BLaER1 treated with 17β-estradiol and CSF1 and Interleukin-3, amounts not matched to agents 10 nM and 100 nM (cell line): Measurements from ENCODE around the gene TCEA2.
A peak's percentile ranks its signal among the peaks of the same experiment; 100 is the strongest.

Experiments
- H3K27ac ChIP-seq, 11 experiments: shearing (Covaris generic); formaldehyde crosslinking; 2 replicates each; pipeline ENCODE4 v1.8.1; 2022
- H3K27me3 ChIP-seq, 11 experiments: shearing (Covaris generic); formaldehyde crosslinking; 2 replicates each; pipeline ENCODE4 v1.8.1; 2022
- H3K36me3 ChIP-seq, 11 experiments: shearing (Covaris generic); formaldehyde crosslinking; 2 replicates each; pipeline ENCODE4 v1.8.1; 2022
- H3K4me1 ChIP-seq, 10 experiments: shearing (Covaris generic); formaldehyde crosslinking; 2 replicates each; pipeline ENCODE4 v1.8.1; 2022
- H3K4me2 ChIP-seq, 11 experiments: shearing (Covaris generic); formaldehyde crosslinking; 2 replicates each; pipeline ENCODE4 v1.8.1; 2022
- H3K4me3 ChIP-seq, 10 experiments: shearing (Covaris generic); formaldehyde crosslinking; 2 replicates each; pipeline ENCODE4 v1.8.1; 2022
- H3K9ac ChIP-seq, 11 experiments: shearing (Covaris generic); formaldehyde crosslinking; 2 replicates each; pipeline ENCODE4 v1.8.1; 2022
- H3K9me3 ChIP-seq, 11 experiments: shearing (Covaris generic); formaldehyde crosslinking; replicated peaks in 1 of 11; 2 replicates each; pipeline ENCODE4 v1.8.1; 2022
- H4K20me1 ChIP-seq, 11 experiments: shearing (Covaris generic); formaldehyde crosslinking; 2 replicates each; pipeline ENCODE4 v1.8.1; 2022
- Cebpa-rat ChIP-seq, 11 experiments: shearing (Covaris generic); IDR thresholded peaks; 2 replicates each; pipeline ENCODE4 v1.8.1; 2022

Gene TCEA2

GRCh38 chr20:64051033-64051452 lies 12.0 kb upstream of the TCEA2 start:
- no peak for TF ChIP-seq Cebpa-rat (IDR thresholded peaks at IDR 0.05)
- Histone ChIP-seq H3K36me3 (no peaks in the 10 kb centered on the region), H3K27me3 (peaks cover 68 to 95% (median 83%) of the 10 kb centered on the region in 11 experiments), H3K9me3 (no peaks in the 10 kb centered on the region), H3K4me3 (no peak overlapping the region), H4K20me1 (peaks cover 0 to 36% (median 6%) of the 10 kb centered on the region in 11 experiments; a peak in 10 of 22 replicates), H3K4me1 (peaks cover 23 to 76% (median 68%) of the 10 kb centered on the region in 10 experiments), H3K4me2 (peak overlapping the region in 10 of 11 experiments; percentile 76 to 98 (median 89); a peak in 18 of 22 replicates), H3K27ac (no peak overlapping the region), H3K9ac (peak overlapping the region in 3 of 11 experiments; percentile 16 to 71 (median 61); a peak in 2 of 22 replicates)

GRCh38 chr20:64051561-64052325 lies 11.3 kb upstream of the TCEA2 start:
- Histone ChIP-seq H3K36me3 (no peaks in the 10 kb centered on the region), H3K4me3 (no peak overlapping the region), H3K9me3 (no peaks in the 10 kb centered on the region), H3K4me2 (peak overlapping the region in 8 of 11 experiments; percentile 4 to 98 (median 90); a peak in 15 of 22 replicates), H3K27me3 (peaks cover 61 to 88% (median 76%) of the 10 kb centered on the region in 11 experiments), H4K20me1 (peaks cover 0 to 31% (median 6%) of the 10 kb centered on the region in 11 experiments; a peak in 10 of 22 replicates), H3K4me1 (peaks cover 30 to 83% (median 75%) of the 10 kb centered on the region in 10 experiments), H3K9ac (no peak overlapping the region), H3K27ac (no peak overlapping the region)
- TF ChIP-seq Cebpa-rat (IDR thresholded peaks at IDR 0.05) = no peak

DNA sequence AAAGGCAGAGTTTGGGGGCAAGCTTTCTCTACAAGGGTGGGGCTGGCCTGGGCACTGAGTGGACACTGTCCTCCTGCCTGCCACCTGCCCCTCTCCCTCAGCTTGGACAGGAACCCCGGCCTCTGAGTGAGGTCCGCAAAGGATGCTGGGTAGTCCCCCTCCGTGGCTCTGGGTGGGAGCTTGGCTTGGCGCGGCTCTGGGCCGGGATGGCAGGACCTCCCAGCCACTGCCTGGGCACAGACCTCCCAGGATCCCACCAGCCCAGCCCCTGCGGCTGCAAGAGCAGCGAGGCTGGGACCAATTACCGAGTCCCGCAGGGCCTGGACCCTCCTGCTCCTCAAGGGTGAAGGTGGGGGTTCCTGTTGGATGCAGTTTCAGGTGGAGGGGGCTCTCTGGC lies 10.7 kb upstream of the TCEA2 start:
- Histone ChIP-seq H4K20me1 (peaks cover 0 to 25% (median 6%) of the 10 kb centered on the region in 11 experiments; a peak in 10 of 22 replicates), H3K9ac (0 out of 22 replicates have a peak overlapping the region, but pooled peaks of 1 of the 11 experiments have one; percentile 29), H3K27me3 (peaks cover 55 to 82% (median 70%) of the 10 kb centered on the region in 11 experiments), H3K27ac (no peak overlapping the region), H3K4me2 (peak overlapping the region in 6 of 11 experiments; percentile 81 to 98 (median 88); a peak in 9 of 22 replicates), H3K9me3 (no peaks in the 10 kb centered on the region), H3K4me1 (peaks cover 36 to 89% (median 80%) of the 10 kb centered on the region in 10 experiments), H3K4me3 (no peak overlapping the region), H3K36me3 (no peaks in the 10 kb centered on the region)
- TF ChIP-seq Cebpa-rat (IDR thresholded peaks at IDR 0.05) = no peak

DNA sequence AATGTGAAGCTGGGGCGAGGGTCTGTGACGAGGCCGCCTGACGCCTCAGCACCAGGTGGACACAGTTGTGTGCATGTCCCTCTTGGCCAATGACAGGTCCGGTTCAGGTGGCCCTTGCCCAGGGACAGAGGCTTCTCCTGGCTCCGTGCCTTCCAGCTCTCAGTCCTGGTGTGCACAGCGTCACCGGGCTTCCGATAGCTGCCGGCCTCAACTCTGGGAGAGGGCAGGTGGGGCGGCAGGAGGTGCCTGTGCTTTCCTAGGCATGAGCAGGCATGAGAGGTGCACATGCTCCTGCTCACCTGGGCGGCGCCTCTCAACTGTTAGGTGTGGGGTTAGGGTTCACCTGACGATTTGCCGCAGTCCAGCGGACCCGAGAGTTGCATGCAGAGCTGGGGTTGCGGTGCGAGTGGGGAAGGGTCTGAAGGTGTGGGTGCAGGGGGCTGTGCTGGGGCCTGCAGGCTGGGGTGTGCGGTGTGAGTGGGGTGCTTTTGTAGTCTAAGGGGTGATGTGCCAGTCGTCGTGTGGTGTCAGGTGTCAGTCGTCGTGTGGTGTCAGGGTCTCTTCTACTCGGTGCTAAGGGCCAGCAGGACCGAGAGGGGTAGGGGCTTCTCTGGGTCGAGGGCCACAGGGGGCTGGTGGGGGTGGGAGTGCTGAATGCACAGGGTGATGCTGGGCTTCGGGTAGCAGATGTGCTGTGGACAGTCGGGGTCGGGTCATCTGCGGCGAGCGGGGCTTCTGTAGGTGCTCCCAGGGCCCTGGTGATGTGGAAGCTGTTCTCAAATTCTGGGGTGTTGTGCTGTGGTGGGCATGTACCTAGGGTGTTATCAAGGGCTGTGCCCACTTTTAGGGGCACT lies 9.8 kb upstream of the TCEA2 start:
- peak overlapping the region in 1 of 10 experiments; percentile 55; a peak in 1 of 20 replicates for H3K4me3 ChIP-seq
- H3K9ac ChIP-seq = peak overlapping the region in 8 of 11 experiments; percentile 20 to 65 (median 44); a peak in 10 of 22 replicates
- TF ChIP-seq Cebpa-rat (IDR thresholded peaks at IDR 0.05) = no peak
- H3K36me3 ChIP-seq = no peaks in the 10 kb centered on the region
- peak overlapping the region; percentile 62 to 92 (median 81); a peak in 21 of 22 replicates for H3K4me2 ChIP-seq
- peak overlapping the region in 2 of 11 experiments; percentile 36 to 65; a peak in 4 of 22 replicates for H3K27ac ChIP-seq
- H3K9me3 ChIP-seq = no peaks in the 10 kb centered on the region
- H3K4me1 ChIP-seq = peaks cover 45 to 92% (median 84%) of the 10 kb centered on the region in 10 experiments
- H3K27me3 ChIP-seq = peaks cover 47 to 74% (median 61%) of the 10 kb centered on the region in 11 experiments
- peaks cover 0 to 17% (median 4%) of the 10 kb centered on the region in 11 experiments; a peak in 11 of 22 replicates for H4K20me1 ChIP-seq

- Histone ChIP-seq H3K4me2 (peak overlapping the region; percentile 62 to 92 (median 81)), H3K9me3 (no peaks in the 10 kb centered on the region), H3K27ac (peak overlapping the region in 5 of 11 experiments; percentile 35 to 65 (median 41); a peak in 10 of 22 replicates), H4K20me1 (peaks cover 0 to 13% (median 0%) of the 10 kb centered on the region in 11 experiments; a peak in 4 of 22 replicates), H3K4me3 (peak overlapping the region in 3 of 10 experiments; percentile 6 to 55 (median 39); a peak in 5 of 20 replicates), H3K4me1 (peaks cover 47 to 90% (median 84%) of the 10 kb centered on the region in 10 experiments), H3K36me3 (no peaks in the 10 kb centered on the region), H3K9ac (peak overlapping the region; percentile 20 to 65 (median 42); a peak in 19 of 22 replicates), H3K27me3 (peaks cover 39 to 65% (median 53%) of the 10 kb centered on the region in 11 experiments)
- TF ChIP-seq Cebpa-rat (IDR thresholded peaks at IDR 0.05) = no peak
Observed at GRCh38 chr20:64053841-64054661, 8.9 kb upstream of the TCEA2 start.

- TF ChIP-seq Cebpa-rat (IDR thresholded peaks at IDR 0.05) = no peak
- Histone ChIP-seq H3K9ac (peak overlapping the region in 8 of 11 experiments; percentile 2 to 36 (median 21); a peak in 5 of 22 replicates), H3K27ac (peak overlapping the region in 2 of 11 experiments; percentile 29 to 30; a peak in 2 of 22 replicates), H4K20me1 (peaks cover 0 to 6% (median 0%) of the 10 kb centered on the region in 11 experiments; a peak in 4 of 22 replicates), H3K4me2 (peak overlapping the region; percentile 46 to 92 (median 81)), H3K27me3 (peaks cover 27 to 51% (median 40%) of the 10 kb centered on the region in 11 experiments), H3K4me1 (peaks cover 43 to 81% (median 76%) of the 10 kb centered on the region in 10 experiments), H3K4me3 (no peak overlapping the region), H3K36me3 (no peaks in the 10 kb centered on the region), H3K9me3 (no peaks in the 10 kb centered on the region)
Observed at GRCh38 chr20:64055396-64055892, 7.6 kb upstream of the TCEA2 start.

GRCh38 chr20:64055893-64056638 lies 6.9 kb upstream of the TCEA2 start:
- H3K36me3 ChIP-seq = no peaks in the 10 kb centered on the region
- H3K9ac ChIP-seq = peak overlapping the region in 9 of 11 experiments; percentile 2 to 52 (median 22); a peak in 5 of 22 replicates
- no peaks in the 10 kb centered on the region; a peak in 1 of 22 replicates for H4K20me1 ChIP-seq
- H3K4me1 ChIP-seq = peaks cover 43 to 75% (median 69%) of the 10 kb centered on the region in 10 experiments
- H3K4me3 ChIP-seq = no peak overlapping the region
- peak overlapping the region; percentile 46 to 92 (median 81) for H3K4me2 ChIP-seq
- no peaks in the 10 kb centered on the region for H3K9me3 ChIP-seq
- no peak for TF ChIP-seq Cebpa-rat (IDR thresholded peaks at IDR 0.05)
- peaks cover 21 to 45% (median 34%) of the 10 kb centered on the region in 11 experiments for H3K27me3 ChIP-seq
- H3K27ac ChIP-seq = peak overlapping the region in 2 of 11 experiments; percentile 29 to 30; a peak in 2 of 22 replicates
